ENCODE data around the gene SIVA1.

DNA sequence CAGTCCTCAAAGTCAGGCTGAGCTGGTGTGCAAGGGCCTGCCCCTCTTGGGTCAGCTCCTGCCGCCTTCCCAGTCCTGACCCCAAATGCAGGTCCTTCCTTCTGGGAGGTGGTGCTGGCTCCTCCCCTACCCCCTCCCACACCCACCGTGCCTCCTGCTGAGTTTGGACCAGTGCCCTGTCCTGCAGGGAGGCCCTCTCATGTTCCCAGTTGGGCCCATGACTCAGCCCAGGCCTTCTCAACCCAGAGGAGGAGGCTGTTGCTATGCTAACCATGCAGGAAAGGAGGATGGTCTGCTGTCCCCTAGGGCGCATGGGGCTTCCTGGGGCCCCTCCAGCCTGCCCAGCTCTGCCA is 52.4 kb downstream of the SIVA1 start:
- TF ChIP-seq, protein P1, sequence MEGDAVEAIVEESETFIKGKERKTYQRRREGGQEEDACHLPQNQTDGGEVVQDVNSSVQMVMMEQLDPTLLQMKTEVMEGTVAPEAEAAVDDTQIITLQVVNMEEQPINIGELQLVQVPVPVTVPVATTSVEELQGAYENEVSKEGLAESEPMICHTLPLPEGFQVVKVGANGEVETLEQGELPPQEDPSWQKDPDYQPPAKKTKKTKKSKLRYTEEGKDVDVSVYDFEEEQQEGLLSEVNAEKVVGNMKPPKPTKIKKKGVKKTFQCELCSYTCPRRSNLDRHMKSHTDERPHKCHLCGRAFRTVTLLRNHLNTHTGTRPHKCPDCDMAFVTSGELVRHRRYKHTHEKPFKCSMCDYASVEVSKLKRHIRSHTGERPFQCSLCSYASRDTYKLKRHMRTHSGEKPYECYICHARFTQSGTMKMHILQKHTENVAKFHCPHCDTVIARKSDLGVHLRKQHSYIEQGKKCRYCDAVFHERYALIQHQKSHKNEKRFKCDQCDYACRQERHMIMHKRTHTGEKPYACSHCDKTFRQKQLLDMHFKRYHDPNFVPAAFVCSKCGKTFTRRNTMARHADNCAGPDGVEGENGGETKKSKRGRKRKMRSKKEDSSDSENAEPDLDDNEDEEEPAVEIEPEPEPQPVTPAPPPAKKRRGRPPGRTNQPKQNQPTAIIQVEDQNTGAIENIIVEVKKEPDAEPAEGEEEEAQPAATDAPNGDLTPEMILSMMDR (tag by site-specific recombination; IDR thresholded peaks at IDR 0.05): no peak
- TF ChIP-seq ZNF175 (tag by site-specific recombination; IDR thresholded peaks at IDR 0.05) (no peak), ZBTB17 (tag by site-specific recombination; IDR thresholded peaks at IDR 0.05) (peak; percentile 71), ZNF843 (tag by site-specific recombination; IDR thresholded peaks at IDR 0.05) (no peak), ZNF571 (tag by site-specific recombination; IDR thresholded peaks at IDR 0.05) (no peak)
- TF ChIP-seq, protein P2, sequence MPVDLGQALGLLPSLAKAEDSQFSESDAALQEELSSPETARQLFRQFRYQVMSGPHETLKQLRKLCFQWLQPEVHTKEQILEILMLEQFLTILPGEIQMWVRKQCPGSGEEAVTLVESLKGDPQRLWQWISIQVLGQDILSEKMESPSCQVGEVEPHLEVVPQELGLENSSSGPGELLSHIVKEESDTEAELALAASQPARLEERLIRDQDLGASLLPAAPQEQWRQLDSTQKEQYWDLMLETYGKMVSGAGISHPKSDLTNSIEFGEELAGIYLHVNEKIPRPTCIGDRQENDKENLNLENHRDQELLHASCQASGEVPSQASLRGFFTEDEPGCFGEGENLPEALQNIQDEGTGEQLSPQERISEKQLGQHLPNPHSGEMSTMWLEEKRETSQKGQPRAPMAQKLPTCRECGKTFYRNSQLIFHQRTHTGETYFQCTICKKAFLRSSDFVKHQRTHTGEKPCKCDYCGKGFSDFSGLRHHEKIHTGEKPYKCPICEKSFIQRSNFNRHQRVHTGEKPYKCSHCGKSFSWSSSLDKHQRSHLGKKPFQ (tag by site-specific recombination; IDR thresholded peaks at IDR 0.05): no peak
